ENCODE results near the gene OS9.

Gene OS9

GRCh38 chr12:57737467-57738460 is 43.8 kb downstream of the OS9 start:
- DNase-seq: no peak

GRCh38 chr12:57738661-57739237 is 44.8 kb downstream of the OS9 start, which contains the start of gene AGAP2:
TSS of gene AGAP2 (minus strand) at chr12:57738742. CDS start at chr12:57738246, 496 bp downstream.
- peak; percentile 9 for DNase-seq

- DNase-seq: no peak
Observed at GRCh38 chr12:57739387-57739786, 45.5 kb downstream of the OS9 start.

- no peak for DNase-seq
Observed at GRCh38 chr12:57739914-57740538, 46.1 kb downstream of the OS9 start.

GRCh38 chr12:57740656-57741412 is 46.9 kb downstream of the OS9 start:
- no peak for DNase-seq

GRCh38 chr12:57741413-57741789 is 47.5 kb downstream of the OS9 start:
- DNase-seq: no peak

GRCh38 chr12:57741844-57742738 is 48.2 kb downstream of the OS9 start:
- DNase-seq: no peak

- DNase-seq: no peak
Observed at GRCh38 chr12:57743769-57744168, 49.8 kb downstream of the OS9 start.

GRCh38 chr12:57744194-57744776 is 50.4 kb downstream of the OS9 start:
- no peak for DNase-seq

GRCh38 chr12:57744777-57745484 is 51.0 kb downstream of the OS9 start, which contains the start of gene TSPAN31:
TSS of gene TSPAN31 (plus strand) at chr12:57745039. CDS start at chr12:57745155, 116 bp downstream.
- DNase-seq: peak; percentile 90

GRCh38 chr12:57745485-57745881 is 51.6 kb downstream of the OS9 start:
- DNase-seq: no peak

- no peak for DNase-seq
Observed at GRCh38 chr12:57746025-57746424, 52.1 kb downstream of the OS9 start.

GRCh38 chr12:57749061-57749460 is 55.1 kb downstream of the OS9 start:
- DNase-seq: no peak

- DNase-seq: no peak
Observed at GRCh38 chr12:57750561-57751431, 56.9 kb downstream of the OS9 start.

GRCh38 chr12:57751432-57751787 is 57.5 kb downstream of the OS9 start:
- no peak for DNase-seq

GRCh38 chr12:57751788-57752667 is 58.1 kb downstream of the OS9 start, which contains the start of gene CDK4:
TSS of gene CDK4 (minus strand) at chr12:57752310. CDS start at chr12:57751717, 593 bp downstream.
- peak; percentile 97 for DNase-seq

GRCh38 chr12:57752668-57753000 is 58.7 kb downstream of the OS9 start:
- DNase-seq: no peak

- DNase-seq: no peak
Observed at GRCh38 chr12:57753756-57754337, 59.9 kb downstream of the OS9 start.

Data from NCI-H1092 treated with DMSO at 0.1 percent for 48 hours (cell line).